Stimulated activated naive CD8-positive, alpha-beta T cell treated with anti-CD3 and anti-CD28 coated beads, Interleukin-15, Interleukin-2, amounts not matched to agents 100 ng/mL and 50 ng/mL, for 24 hours (primary cell): ENCODE data around the gene PCCA.
"Not testable (repeated sequence)": the region's sequence is repeated elsewhere in the genome, so short reads cannot be mapped to it uniquely, and the experiment has no call there.

ENCODE experiments used
- H3K27ac Mint-ChIP-seq: one replicate; pipeline ENCODE4 v1.8.0; 2021; ENCODE audit warnings: mild to moderate bottlenecking, mixed read lengths
- H3K27me3 Mint-ChIP-seq: one replicate; pipeline ENCODE4 v1.8.0; 2021; ENCODE audit warnings: mixed read lengths
- H3K36me3 Mint-ChIP-seq: one replicate; pipeline ENCODE4 v1.8.0; 2021; ENCODE audit warnings: low read depth, mixed read lengths
- H3K4me1 Mint-ChIP-seq: one replicate; pipeline ENCODE4 v1.8.0; 2021; ENCODE audit warnings: low read depth, mixed read lengths
- H3K4me3 Mint-ChIP-seq: one replicate; pipeline ENCODE4 v1.8.0; 2021; ENCODE audit warnings: mild to moderate bottlenecking, mixed read lengths
- H3K9me3 Mint-ChIP-seq: one replicate; pipeline ENCODE4 v1.8.0; 2021; ENCODE audit warnings: mixed read lengths

The PCCA gene

GRCh38 chr13:100262404-100262803, 173.5 kb downstream of the PCCA start:
- H3K4me3 Mint-ChIP-seq = no peak overlapping the region
- H3K9me3 Mint-ChIP-seq = no peaks in the 10 kb centered on the region
- no peaks in the 10 kb centered on the region for H3K36me3 Mint-ChIP-seq
- no peaks in the 10 kb centered on the region for H3K4me1 Mint-ChIP-seq
- H3K27me3 Mint-ChIP-seq = no peaks in the 10 kb centered on the region
- no peak overlapping the region for H3K27ac Mint-ChIP-seq

GRCh38 chr13:100266026-100266425, 177.1 kb downstream of the PCCA start:
- peaks cover 13% of the 10 kb centered on the region for H3K36me3 Mint-ChIP-seq
- H3K4me3 Mint-ChIP-seq = no peak overlapping the region
- H3K27ac Mint-ChIP-seq = no peak overlapping the region
- no peaks in the 10 kb centered on the region for H3K27me3 Mint-ChIP-seq
- no peaks in the 10 kb centered on the region for H3K4me1 Mint-ChIP-seq
- no peaks in the 10 kb centered on the region for H3K9me3 Mint-ChIP-seq

- peaks cover 24% of the 10 kb centered on the region for H3K36me3 Mint-ChIP-seq
- no peaks in the 10 kb centered on the region for H3K27me3 Mint-ChIP-seq
- H3K4me3 Mint-ChIP-seq = no peak overlapping the region
- no peaks in the 10 kb centered on the region for H3K9me3 Mint-ChIP-seq
- no peak overlapping the region for H3K27ac Mint-ChIP-seq
- no peaks in the 10 kb centered on the region for H3K4me1 Mint-ChIP-seq
Measured at GRCh38 chr13:100269837-100270236, 180.9 kb downstream of the PCCA start.

GRCh38 chr13:100273138-100273537, 184.2 kb downstream of the PCCA start:
- peaks cover 34% of the 10 kb centered on the region for H3K36me3 Mint-ChIP-seq
- H3K4me3 Mint-ChIP-seq = no peak overlapping the region
- no peaks in the 10 kb centered on the region for H3K27me3 Mint-ChIP-seq

GRCh38 chr13:100273552-100273951, 184.7 kb downstream of the PCCA start:
- no peaks in the 10 kb centered on the region for H3K9me3 Mint-ChIP-seq

More at GRCh38 chr13:100273138-100273537, 184.2 kb downstream of the PCCA start:
- H3K4me1 Mint-ChIP-seq = no peaks in the 10 kb centered on the region
- H3K9me3 Mint-ChIP-seq = no peaks in the 10 kb centered on the region
- H3K27ac Mint-ChIP-seq = no peak overlapping the region

GRCh38 chr13:100274942-100275506, 186.1 kb downstream of the PCCA start:
- H3K27me3 Mint-ChIP-seq = no peaks in the 10 kb centered on the region
- H3K4me3 Mint-ChIP-seq = no peak overlapping the region
- H3K36me3 Mint-ChIP-seq = peaks cover 22% of the 10 kb centered on the region
- H3K9me3 Mint-ChIP-seq = no peaks in the 10 kb centered on the region
- H3K27ac Mint-ChIP-seq = no peak overlapping the region
- H3K4me1 Mint-ChIP-seq = no peaks in the 10 kb centered on the region

More at GRCh38 chr13:100273552-100273951, 184.7 kb downstream of the PCCA start:
- Mint-ChIP-seq H3K36me3 (peaks cover 34% of the 10 kb centered on the region), H3K4me1 (no peaks in the 10 kb centered on the region), H3K27me3 (no peaks in the 10 kb centered on the region), H3K4me3 (no peak overlapping the region), H3K27ac (no peak overlapping the region)

- Mint-ChIP-seq H3K9me3 (no peaks in the 10 kb centered on the region), H3K4me1 (no peaks in the 10 kb centered on the region), H3K27me3 (no peaks in the 10 kb centered on the region), H3K27ac (no peak overlapping the region), H3K4me3 (no peak overlapping the region), H3K36me3 (peaks cover 27% of the 10 kb centered on the region)
Measured at GRCh38 chr13:100275746-100276145, 186.9 kb downstream of the PCCA start.

- Mint-ChIP-seq H3K4me3 (no peak overlapping the region), H3K27me3 (no peaks in the 10 kb centered on the region), H3K36me3 (peaks cover 22% of the 10 kb centered on the region), H3K4me1 (no peaks in the 10 kb centered on the region), H3K27ac (no peak overlapping the region), H3K9me3 (no peaks in the 10 kb centered on the region)
Measured at GRCh38 chr13:100280681-100281080, 191.8 kb downstream of the PCCA start.

- not testable (repeated sequence) for H3K4me3 Mint-ChIP-seq, H3K9me3 Mint-ChIP-seq, H3K4me1 Mint-ChIP-seq, H3K27me3 Mint-ChIP-seq, H3K27ac Mint-ChIP-seq
- peaks cover 13% of the 10 kb centered on the region for H3K36me3 Mint-ChIP-seq
Measured at GRCh38 chr13:100282306-100282705, 193.4 kb downstream of the PCCA start.

GRCh38 chr13:100290165-100290801, 201.4 kb downstream of the PCCA start:
- Mint-ChIP-seq H3K27ac (no peak overlapping the region), H3K36me3 (no peaks in the 10 kb centered on the region), H3K4me3 (no peak overlapping the region), H3K9me3 (no peaks in the 10 kb centered on the region), H3K4me1 (no peaks in the 10 kb centered on the region), H3K27me3 (no peaks in the 10 kb centered on the region)

GRCh38 chr13:100291624-100292023, 202.7 kb downstream of the PCCA start:
- H3K27me3 Mint-ChIP-seq = no peaks in the 10 kb centered on the region
- no peak overlapping the region for H3K4me3 Mint-ChIP-seq
- no peaks in the 10 kb centered on the region for H3K9me3 Mint-ChIP-seq
- H3K36me3 Mint-ChIP-seq = no peaks in the 10 kb centered on the region
- no peak overlapping the region for H3K27ac Mint-ChIP-seq
- no peaks in the 10 kb centered on the region for H3K4me1 Mint-ChIP-seq

- H3K27me3 Mint-ChIP-seq = no peaks in the 10 kb centered on the region
- H3K36me3 Mint-ChIP-seq = peaks cover 3% of the 10 kb centered on the region
- H3K27ac Mint-ChIP-seq = no peak overlapping the region
- no peak overlapping the region for H3K4me3 Mint-ChIP-seq
- H3K9me3 Mint-ChIP-seq = no peaks in the 10 kb centered on the region
- no peaks in the 10 kb centered on the region for H3K4me1 Mint-ChIP-seq
Measured at GRCh38 chr13:100297413-100297812, 208.5 kb downstream of the PCCA start.

GRCh38 chr13:100298116-100298681, 209.3 kb downstream of the PCCA start:
- Mint-ChIP-seq H3K9me3 (no peaks in the 10 kb centered on the region), H3K4me1 (no peaks in the 10 kb centered on the region), H3K36me3 (peaks cover 3% of the 10 kb centered on the region), H3K4me3 (no peak overlapping the region), H3K27ac (no peak overlapping the region), H3K27me3 (no peaks in the 10 kb centered on the region)

GRCh38 chr13:100298691-100299090, 209.8 kb downstream of the PCCA start:
- peaks cover 3% of the 10 kb centered on the region for H3K36me3 Mint-ChIP-seq

GRCh38 chr13:100300243-100300642, 211.3 kb downstream of the PCCA start:
- no peaks in the 10 kb centered on the region for H3K4me1 Mint-ChIP-seq
- H3K4me3 Mint-ChIP-seq = no peak overlapping the region
- peaks cover 3% of the 10 kb centered on the region for H3K36me3 Mint-ChIP-seq
- H3K27ac Mint-ChIP-seq = no peak overlapping the region
- H3K9me3 Mint-ChIP-seq = no peaks in the 10 kb centered on the region
- no peaks in the 10 kb centered on the region for H3K27me3 Mint-ChIP-seq

More at GRCh38 chr13:100298691-100299090, 209.8 kb downstream of the PCCA start:
- no peak overlapping the region for H3K4me3 Mint-ChIP-seq
- H3K27ac Mint-ChIP-seq = no peak overlapping the region
- H3K4me1 Mint-ChIP-seq = no peaks in the 10 kb centered on the region
- H3K9me3 Mint-ChIP-seq = no peaks in the 10 kb centered on the region
- no peaks in the 10 kb centered on the region for H3K27me3 Mint-ChIP-seq

- no peak overlapping the region for H3K4me3 Mint-ChIP-seq
- H3K27me3 Mint-ChIP-seq = no peaks in the 10 kb centered on the region
- H3K27ac Mint-ChIP-seq = no peak overlapping the region
- no peaks in the 10 kb centered on the region for H3K9me3 Mint-ChIP-seq
- H3K4me1 Mint-ChIP-seq = no peaks in the 10 kb centered on the region
- H3K36me3 Mint-ChIP-seq = peaks cover 3% of the 10 kb centered on the region
Measured at GRCh38 chr13:100300708-100301107, 211.8 kb downstream of the PCCA start.
